B cell (primary cell): ENCODE data around the gene ACADS. TPM values are rescaled to one million over a fixed set of nuclear protein-coding genes. Genes with fewer than 3 reads are reported as not detected.

Source experiments
- ATAC-seq: fragments of 200-7000 bp; cut with Tn5 transposase; one replicate; pipeline ENCODE4 v1.10.0; 2021; ENCODE audit warnings: low read depth, mild to moderate bottlenecking, moderate number of reproducible peaks, moderate library complexity
- CTCF ChIA-PET: fragments of 350-600 bp; sonication (Branson Sonifier 250); formaldehyde crosslinking; loops from one replicate; lab custom pipeline; 2021; ENCODE audit warnings: antibody characterized with exemption, inconsistent platforms; lab: Charles Lee
- POLR2A ChIA-PET: fragments of 350-600 bp; sonication (Branson Sonifier 250); formaldehyde crosslinking; loops from one replicate; lab custom pipeline; 2021; ENCODE audit warnings: antibody characterized with exemption; lab: Charles Lee
- DNase-seq: peaks from one replicate; pipeline ENCODE4 v3.0.0; 2013
- H2AFZ ChIP-seq: 2 replicates; pipeline ENCODE4 v1.6.1; 2012; ENCODE audit warnings: mild to moderate bottlenecking, low read depth, low read length; ENCODE audit not compliant: insufficient read depth, poor library complexity, severe bottlenecking
- H3K27ac ChIP-seq, 2 donors: 1 replicate in 1 of 2; 2 replicates in 1 of 2; pipeline ENCODE4 v1.5.1; 2012 to 2013; ENCODE audit warnings: low read length in 2 of 2, mild to moderate bottlenecking in 2 of 2, moderate library complexity in 1 of 2
- H3K27me3 ChIP-seq, 4 experiments: fragments of 200-600 bp in 1 of 4; sonication (generic) in 1 of 4; replicated peaks in 1 of 4; 1 replicate in 2 of 4; 2 replicates in 2 of 4; pipeline versions ENCODE4 v1.6.1 to v1.7.0; 2013 to 2016; ENCODE audit warnings: low read length in 3 of 4, mild to moderate bottlenecking in 2 of 4, mixed read lengths in 1 of 4, moderate library complexity in 1 of 4; ENCODE audit not compliant: insufficient read depth in 4 of 4, control insufficient read depth in 3 of 4; ENCODE audit errors: control extremely low read depth in 1 of 4
- H3K36me3 ChIP-seq, 2 experiments: replicated peaks in 1 of 2; 1 replicate in 1 of 2; 2 replicates in 1 of 2; pipeline versions ENCODE4 v1.6.1 to v1.7.1; 2013; ENCODE audit warnings: low read length in 1 of 2; ENCODE audit not compliant: insufficient read depth in 2 of 2, control insufficient read depth in 1 of 2; ENCODE audit errors: control extremely low read depth in 1 of 2, extremely low read depth in 1 of 2
- H3K4me1 ChIP-seq, 2 donors: fragments of 200-600 bp in 1 of 2; sonication (generic) in 1 of 2; 1 replicate in 1 of 2; 2 replicates in 1 of 2; pipeline versions ENCODE4 v1.5.1 to v1.6.1; 2013 to 2017; ENCODE audit warnings: low read length in 2 of 2; ENCODE audit not compliant: control insufficient read depth in 2 of 2, insufficient read depth in 2 of 2
- H3K4me2 ChIP-seq: replicated peaks from 2 replicates; pipeline ENCODE3; 2012; ENCODE audit warnings: mild to moderate bottlenecking, low read depth, low read length; ENCODE audit not compliant: poor library complexity, severe bottlenecking
- H3K4me3 ChIP-seq, 5 experiments: fragments of 200-600 bp in 1 of 5; sonication (generic) in 1 of 5; 1 replicate in 3 of 5; 2 replicates in 2 of 5; pipeline versions ENCODE4 v1.5.1 to v1.7.0; 2011 to 2016; ENCODE audit warnings: low read length in 4 of 5, mild to moderate bottlenecking in 4 of 5, low read depth in 2 of 5, control low read depth in 1 of 5, moderate library complexity in 1 of 5; ENCODE audit not compliant: insufficient read depth in 1 of 5; ENCODE audit errors: control extremely low read depth in 1 of 5, extremely low read depth in 1 of 5
- H3K79me2 ChIP-seq: fragments of 200-600 bp; sonication (generic); one replicate; pipeline ENCODE4 v1.6.0; 2016; ENCODE audit warnings: low read length; ENCODE audit not compliant: control insufficient read depth, insufficient read depth
- H3K9ac ChIP-seq: fragments of 200-600 bp; sonication (generic); 2 replicates; pipeline ENCODE4 v1.6.1; 2017; ENCODE audit warnings: mild to moderate bottlenecking, low read length, moderate library complexity
- H3K9me3 ChIP-seq, 3 donors: one replicate each; pipeline versions ENCODE4 v1.6.1 to v1.7.1; 2013; ENCODE audit warnings: low read length in 2 of 3; ENCODE audit not compliant: control insufficient read depth in 2 of 3, insufficient read depth in 1 of 3; ENCODE audit errors: control extremely low read depth in 1 of 3
- H4K20me1 ChIP-seq: 2 replicates; pipeline ENCODE4 v1.6.0; 2012; ENCODE audit warnings: mild to moderate bottlenecking, low read length; ENCODE audit not compliant: insufficient read depth, control insufficient read depth, poor library complexity, severe bottlenecking
- H3K27ac Mint-ChIP-seq: one replicate; pipeline ENCODE4 v1.8.0; 2021; ENCODE audit warnings: mixed read lengths
- H3K27me3 Mint-ChIP-seq: one replicate; pipeline ENCODE4 v1.8.0; 2021; ENCODE audit warnings: mixed read lengths
- H3K4me1 Mint-ChIP-seq: one replicate; pipeline ENCODE4 v1.8.0; 2021; ENCODE audit warnings: mixed read lengths
- H3K4me3 Mint-ChIP-seq: one replicate; pipeline ENCODE4 v1.8.0; 2021; ENCODE audit warnings: mixed read lengths
- H3K9me3 Mint-ChIP-seq: one replicate; pipeline ENCODE4 v1.8.0; 2022; ENCODE audit warnings: mixed read lengths; ENCODE audit not compliant: insufficient read depth
- CTCF ChIP-seq: fragments of 200-600 bp; IDR thresholded peaks from one replicate; pipeline ENCODE4 v1.8.0; 2022; ENCODE audit warnings: antibody characterized with exemption, mild to moderate bottlenecking
- EZH2 ChIP-seq: IDR thresholded peaks from 2 replicates; pipeline ENCODE4 v1.6.1; 2012; ENCODE audit warnings: borderline replicate concordance, low read depth, mild to moderate bottlenecking, moderate library complexity, low read length; ENCODE audit not compliant: insufficient read depth, poor library complexity, severe bottlenecking
- WGBS: methylation state at CpG from one replicate; pipeline ENCODE4 v1.1.5; 2013; ENCODE audit warnings: missing lambda C conversion rate; ENCODE audit not compliant: insufficient coverage; 5-methylcytosine and 5-hydroxymethylcytosine counted together
- intact Hi-C: fragments of 100-400 bp; cut with micrococcal nuclease; formaldehyde crosslinking; loops from one replicate; pipeline ENCODE4 v1.10.0; 2022
- polyA plus RNA-seq: library from polyadenylated mRNA; depleted of rRNA; stranded (reverse); fragments of >200 nt; gene quantifications from 2 replicates; pipeline ENCODE4 v1.2.3, GENCODE V29; 2012
- total RNA-seq, 2 donors: library from RNA; stranded (reverse); fragments of 120-200 nt in 1 of 2; gene quantifications; 1 replicate in 1 of 2; 2 replicates in 1 of 2; pipeline versions ENCODE4 v1.2.3 to v1.2.4, GENCODE V29; 2013 to 2022

ACADS gene
- total and polyA plus RNA-seq, 2 donors (not counting 1 experiment from before 2014, with no cell fraction given) = 6.8 to 10.0 TPM

GRCh38 chr12:120759591-120760348 is 34.1 kb downstream of the ACADS start:
- ChIA-PET CTCF (interaction anchor here (1.1 kb wide), 1 partner anchor 26 kb away, joined by 3 read pairs; no protein-coding TSS in a partner anchor), POLR2A (no interaction called here)
- peaks cover 4% of the 10 kb centered on the region for H3K9me3 Mint-ChIP-seq
- Histone ChIP-seq H2AFZ (no peak overlapping the region), H3K4me2 (no peak overlapping the region), H3K9ac (no peak overlapping the region), H3K79me2 (no peaks in the 10 kb centered on the region), H3K27me3 (no peaks in the 10 kb centered on the region), H3K4me3 (no peak overlapping the region), H3K27ac (no peak overlapping the region), H4K20me1 (no peaks in the 10 kb centered on the region), H3K4me1 (no peaks in the 10 kb centered on the region), H3K9me3 (peaks cover 0 to 10% (median 4%) of the 10 kb centered on the region in 3 donors), H3K36me3 (peaks cover 0 to 24% of the 10 kb centered on the region in 2 experiments)
- H3K27ac Mint-ChIP-seq = no peak overlapping the region
- intact Hi-C loops = no loop called here
- no peak for TF ChIP-seq CTCF
- H3K4me3 Mint-ChIP-seq = no peak overlapping the region
- no peaks in the 10 kb centered on the region for H3K4me1 Mint-ChIP-seq
- no peaks in the 10 kb centered on the region for H3K27me3 Mint-ChIP-seq
- 88% methylated on average over 23 of the region's 27 CpGs for WGBS
- ATAC-seq (no peak), DNase-seq (no peak)

- Histone ChIP-seq H4K20me1 (no peaks in the 10 kb centered on the region), H3K4me1 (no peaks in the 10 kb centered on the region), H2AFZ (no peak overlapping the region), H3K4me3 (no peak overlapping the region), H3K9ac (no peak overlapping the region), H3K27ac (no peak overlapping the region), H3K36me3 (peaks cover 0 to 31% of the 10 kb centered on the region in 2 experiments), H3K27me3 (no peaks in the 10 kb centered on the region), H3K9me3 (peaks cover 0 to 3% (median 1%) of the 10 kb centered on the region in 3 donors), H3K79me2 (no peaks in the 10 kb centered on the region), H3K4me2 (no peak overlapping the region)
- ChIA-PET CTCF (interaction anchor here (0.5 kb wide), 1 partner anchor 915 kb away, joined by 4 read pairs; no protein-coding TSS in a partner anchor), POLR2A (no interaction called here)
- ATAC-seq (no peak), DNase-seq (no peak)
- Mint-ChIP-seq H3K27ac (no peak overlapping the region), H3K4me1 (no peaks in the 10 kb centered on the region), H3K27me3 (no peaks in the 10 kb centered on the region), H3K4me3 (no peak overlapping the region), H3K9me3 (peaks cover under 1% of the 10 kb centered on the region)
- intact Hi-C loops = no loop called here
- 90% methylated on average over 21 of the region's 21 CpGs for WGBS
- TF ChIP-seq EZH2 (no peak), CTCF (no peak)
These were observed 35.0 kb downstream of the ACADS start for GRCh38 chr12:120760349-120761254.
